NCI-H187 treated with DMSO at 0.1 percent for 48 hours (cell line): ENCODE data around the gene PAH.

Source experiments
- DNase-seq: peaks from one replicate; lab custom pipeline; 2025; lab: John Stamatoyannopoulos, UW

The PAH gene

DNA sequence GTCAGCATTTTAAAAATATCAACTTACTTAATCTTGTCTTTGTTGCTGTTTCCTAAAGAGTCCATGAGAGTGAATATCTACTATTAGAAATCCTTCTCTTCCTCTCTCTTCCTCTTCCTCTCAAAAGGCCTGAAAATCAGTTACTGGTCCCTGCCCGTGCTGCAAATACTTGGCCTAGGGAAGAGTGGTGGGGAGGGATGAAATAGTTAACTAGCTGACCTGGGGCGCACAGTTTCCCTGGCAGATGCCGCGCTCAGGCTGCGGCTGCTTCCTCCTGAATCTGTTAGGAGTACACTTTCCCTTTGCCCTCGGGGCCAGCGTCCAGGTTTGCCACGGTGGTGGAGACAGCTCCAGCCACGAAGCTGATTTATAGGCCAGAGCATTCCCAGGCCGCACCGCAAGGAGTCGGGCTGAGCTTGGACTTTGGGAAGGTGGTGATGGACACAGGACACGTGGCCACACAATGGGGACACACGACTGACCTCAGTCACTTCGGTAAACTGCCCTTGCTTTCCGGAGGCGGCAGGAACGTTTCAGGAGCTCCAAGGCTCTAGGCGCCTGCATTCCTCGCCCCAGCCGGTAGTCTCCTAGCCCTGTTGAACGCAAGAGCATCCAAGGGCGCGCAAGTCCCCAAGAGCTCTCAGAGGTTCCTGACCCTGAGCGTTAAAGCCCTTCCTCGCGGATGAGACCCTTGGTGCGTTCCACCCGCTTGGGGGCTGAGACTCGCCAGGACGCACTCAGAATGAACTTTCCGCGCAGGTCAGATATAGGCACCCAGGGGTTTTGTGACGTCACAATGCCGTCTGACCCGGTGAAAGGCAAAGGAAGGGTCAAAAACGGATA is 33.3 kb upstream of the PAH start:
- no peak for DNase-seq

DNA sequence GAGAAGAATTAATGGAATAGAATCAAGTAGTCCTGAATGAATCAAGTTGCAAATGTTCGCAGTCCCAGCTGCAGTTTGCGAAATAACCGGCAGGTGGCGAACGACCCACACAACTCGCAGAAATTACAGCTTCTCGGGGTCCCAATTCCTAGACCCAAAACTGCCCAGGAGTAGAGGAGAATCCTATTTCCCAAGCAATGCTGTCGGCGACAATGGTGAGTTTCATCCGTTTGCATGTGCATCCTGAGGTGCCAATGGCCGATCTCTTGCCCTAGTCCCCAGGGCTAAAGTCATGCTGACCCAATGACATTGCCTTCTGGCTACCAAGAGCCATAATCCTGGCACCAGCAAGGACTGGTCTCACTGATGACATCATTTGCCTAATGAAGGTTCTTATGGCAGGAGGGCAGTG is 31.9 kb upstream of the PAH start:
- DNase-seq: peak; percentile 52

DNA sequence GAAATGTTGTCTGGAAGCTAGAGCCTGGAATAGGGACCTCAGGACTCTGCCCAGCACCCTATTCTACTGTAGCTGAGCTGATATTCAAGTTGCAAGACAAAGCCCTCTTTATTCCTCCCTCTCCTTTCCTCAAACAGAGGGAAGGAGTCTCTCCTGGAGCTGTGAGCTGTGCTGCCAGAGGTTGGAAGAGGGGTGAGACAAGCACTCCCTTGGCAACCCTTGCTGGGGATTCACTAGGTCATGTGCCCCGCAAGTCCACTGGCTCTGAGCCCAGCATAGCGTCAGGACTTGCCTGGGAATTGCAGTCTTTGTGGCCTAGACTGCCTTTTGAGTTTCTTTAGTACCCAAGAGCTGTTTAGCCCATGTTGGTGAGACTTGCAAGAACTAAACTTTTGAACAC is 29.0 kb upstream of the PAH start:
- no peak for DNase-seq

DNA sequence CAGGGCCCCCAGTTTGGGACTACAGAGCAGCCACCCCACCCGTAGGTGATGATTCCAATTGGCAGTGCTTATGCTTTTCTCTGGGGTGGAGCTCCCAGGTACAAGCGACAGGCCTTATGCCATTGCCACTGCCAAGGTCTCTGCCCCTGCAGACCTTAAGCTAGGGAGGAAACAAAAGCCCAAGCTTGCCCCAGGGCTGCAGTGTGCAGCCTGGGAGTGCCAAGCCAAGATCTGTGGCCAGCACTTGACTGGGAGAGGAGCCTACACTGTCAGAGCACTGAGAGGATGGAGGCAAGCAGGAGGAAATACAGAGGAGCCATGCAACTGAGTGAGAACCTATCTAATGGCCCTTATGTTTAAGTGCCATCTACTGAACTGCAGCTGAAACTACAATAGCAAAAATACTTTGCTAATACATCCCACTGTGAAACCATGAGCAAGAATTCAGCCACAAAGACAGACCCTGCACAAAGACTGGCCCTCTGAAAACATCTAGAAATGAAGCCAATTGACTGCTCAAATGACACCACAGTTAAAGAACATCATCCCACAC is 22.7 kb upstream of the PAH start:
- no peak for DNase-seq

DNA sequence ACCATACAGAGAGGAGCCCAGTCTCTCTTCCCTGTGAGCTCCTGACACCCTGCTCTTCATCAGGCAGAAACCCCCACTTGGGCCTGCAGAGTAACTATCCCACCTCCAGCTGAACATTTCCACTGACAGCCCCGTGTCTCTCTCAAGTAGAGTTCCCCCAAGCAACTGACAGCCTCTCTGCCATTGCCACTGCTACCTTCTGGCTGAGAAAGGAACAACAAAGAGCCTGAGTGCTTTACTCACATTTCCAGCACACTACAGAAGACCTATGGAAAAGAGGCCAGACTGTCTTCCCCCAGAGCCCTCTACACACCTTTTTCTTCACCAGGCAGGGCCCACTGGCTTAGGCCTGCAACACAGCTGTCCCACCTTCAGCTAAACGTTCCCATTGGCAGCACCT is 22.0 kb upstream of the PAH start:
- no peak for DNase-seq

DNA sequence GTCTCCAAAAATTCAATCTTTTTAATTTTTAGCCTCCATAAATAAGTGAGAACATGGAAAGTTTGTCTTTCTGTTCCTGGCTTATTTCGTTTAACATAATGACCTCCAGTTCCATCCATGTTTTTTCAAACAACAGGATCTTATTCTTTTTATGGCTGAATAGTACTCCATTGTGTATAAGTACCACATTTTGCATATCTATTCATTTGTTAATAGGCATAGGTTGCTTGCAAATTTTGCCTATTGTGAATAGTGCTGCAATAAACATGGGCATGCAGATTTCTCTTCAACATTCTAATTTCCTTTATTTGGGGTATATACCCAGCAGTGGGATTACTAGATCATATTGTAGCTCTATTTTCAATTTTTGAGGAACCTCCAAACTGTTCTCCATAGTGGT is 16.1 kb upstream of the PAH start:
- no peak for DNase-seq

DNA sequence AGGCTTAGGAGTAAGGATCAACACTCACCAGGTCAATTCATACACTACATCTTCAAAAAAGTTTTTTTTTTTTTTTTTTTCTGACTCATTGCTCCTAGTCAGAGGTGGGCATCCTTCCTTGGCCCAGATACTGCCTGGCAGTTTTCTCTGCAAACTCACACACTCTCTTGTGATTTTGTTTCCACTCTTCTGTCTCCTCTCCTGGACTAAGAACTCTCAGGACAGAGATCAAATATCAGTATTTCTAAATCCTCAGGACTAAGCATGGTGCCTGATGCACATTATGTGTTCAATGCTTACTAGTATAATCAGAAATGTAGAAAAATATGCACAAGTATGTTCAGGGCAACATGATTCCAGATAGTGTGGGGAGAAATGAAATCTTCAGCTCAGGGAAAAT is 10.2 kb upstream of the PAH start:
- no peak for DNase-seq

DNA sequence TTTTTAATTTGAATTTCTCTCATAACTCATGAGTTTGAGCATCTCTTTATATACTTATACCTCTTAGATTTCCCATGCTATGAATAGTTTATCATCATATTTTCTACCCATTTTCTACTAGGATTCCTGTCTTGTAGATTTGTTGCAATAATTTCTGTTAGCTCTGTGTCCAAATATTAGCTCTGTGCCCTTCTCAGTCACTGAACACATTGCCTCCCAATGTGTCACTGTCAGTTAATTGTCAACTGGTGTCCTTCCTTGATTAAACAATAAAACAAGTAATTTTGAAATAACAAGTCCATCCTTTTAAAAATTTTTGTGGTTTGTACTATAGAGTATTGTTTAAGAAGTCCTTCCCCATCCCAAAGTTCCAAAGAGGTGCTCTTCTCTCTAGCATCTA is 4.2 kb upstream of the PAH start:
- DNase-seq: no peak

DNA sequence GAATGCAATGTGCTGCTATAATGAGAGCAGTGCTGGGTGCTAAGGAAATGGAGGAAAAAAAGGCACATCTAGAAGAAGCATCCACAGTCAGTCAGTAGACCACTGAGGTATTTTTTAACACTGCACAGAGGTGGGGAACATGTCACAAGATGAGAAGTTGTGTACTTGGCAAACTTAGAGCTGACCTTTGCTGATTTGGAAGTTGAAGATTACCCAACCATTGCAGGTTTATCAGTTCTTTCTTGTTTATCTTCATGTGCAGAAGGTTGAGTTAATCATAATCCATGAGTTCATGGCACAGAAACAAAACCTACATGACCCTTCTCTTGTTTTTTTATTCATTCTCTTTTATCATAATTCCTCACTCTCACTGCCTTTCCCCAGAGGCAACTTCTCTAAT is 3.2 kb upstream of the PAH start:
- DNase-seq: no peak

DNA sequence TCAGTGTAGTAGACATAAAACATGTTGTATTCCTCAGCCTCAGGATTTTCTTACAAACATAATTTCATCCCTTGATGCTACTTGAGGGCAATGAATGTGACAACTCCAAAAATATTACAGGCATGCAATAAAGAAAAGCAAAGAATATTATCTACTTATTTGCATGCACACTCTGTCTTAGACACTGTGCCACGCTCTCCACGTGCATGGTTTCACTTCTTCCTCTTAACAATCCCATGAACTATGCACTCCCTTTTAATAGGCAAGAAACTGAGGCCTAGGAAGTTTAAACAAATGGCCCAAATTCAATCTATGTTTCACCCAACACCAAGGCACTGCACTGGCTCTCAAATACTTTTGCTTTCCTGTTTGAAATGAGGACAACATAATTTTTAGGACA is 1.8 kb upstream of the PAH start:
- DNase-seq: no peak

DNA sequence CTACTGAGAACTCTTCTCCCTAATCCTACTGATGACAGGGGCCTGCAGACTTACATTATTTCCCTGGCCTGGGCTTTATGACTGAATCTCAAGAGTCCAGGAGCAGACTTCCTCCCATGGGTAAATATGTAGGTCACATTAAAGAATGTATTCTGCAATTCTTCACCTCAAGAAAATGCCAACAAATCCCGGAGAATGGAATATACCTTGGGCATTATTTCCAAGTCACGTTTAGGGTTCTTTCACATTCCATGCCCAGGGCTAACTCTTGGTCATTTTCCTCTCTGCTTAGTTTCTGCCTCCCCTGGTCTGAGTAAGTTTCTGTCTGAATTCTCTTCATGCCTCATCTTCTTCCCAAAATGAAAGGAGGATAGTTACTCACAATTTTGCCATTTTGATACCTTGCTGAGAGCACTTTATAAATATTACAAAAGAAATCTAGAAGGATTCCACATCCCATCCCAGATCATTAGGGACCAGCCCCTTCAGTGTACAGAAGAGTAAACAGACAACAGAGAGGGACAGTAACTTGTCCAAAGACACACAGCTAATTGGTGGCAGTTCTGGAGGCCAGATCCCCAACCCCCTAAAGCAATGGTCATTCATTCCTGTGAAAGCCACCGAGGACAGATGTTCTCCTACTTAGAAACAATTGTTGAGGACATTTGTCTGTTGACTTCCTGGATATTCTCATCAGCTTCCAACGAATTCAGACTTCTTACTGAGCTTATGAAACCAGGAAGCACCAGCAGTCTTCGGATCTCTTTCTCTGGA is 605 bp downstream of the PAH start:
- DNase-seq: no peak

DNA sequence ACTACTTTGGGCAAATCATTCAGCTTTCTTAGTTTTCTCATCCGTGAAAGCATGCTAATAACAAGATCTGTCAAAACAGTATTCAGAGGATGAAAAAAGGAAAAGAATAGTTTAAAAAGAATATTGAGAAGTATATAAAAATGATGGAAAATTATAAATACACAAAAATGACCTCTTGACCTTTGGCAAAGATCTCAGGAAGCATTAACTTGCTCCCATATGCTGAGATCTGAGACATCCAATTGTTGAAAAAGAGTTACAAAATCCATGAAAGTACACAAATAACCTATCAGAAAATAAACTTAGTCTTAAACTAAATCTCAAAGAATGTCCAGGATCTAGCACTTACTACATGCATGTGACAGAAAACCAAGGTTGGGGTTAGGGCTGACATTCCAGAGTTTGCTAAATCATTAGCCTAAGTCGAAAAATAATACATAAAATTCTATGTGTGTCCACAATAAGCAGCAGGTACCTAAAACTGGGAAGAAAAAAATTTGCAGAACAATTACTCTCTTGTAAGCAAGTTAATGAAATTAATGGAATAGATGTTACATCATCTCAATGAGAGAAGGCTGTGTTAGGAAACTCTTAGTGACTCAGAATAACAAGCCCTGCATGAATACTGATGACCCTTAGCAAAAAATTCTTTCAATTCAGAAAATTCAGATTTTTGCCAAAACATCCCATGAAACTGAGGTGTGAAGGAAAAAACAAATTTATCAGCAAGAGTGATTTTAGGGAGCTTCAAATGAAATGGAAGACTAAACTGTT is 3.4 kb downstream of the PAH start:
- DNase-seq: no peak

DNA sequence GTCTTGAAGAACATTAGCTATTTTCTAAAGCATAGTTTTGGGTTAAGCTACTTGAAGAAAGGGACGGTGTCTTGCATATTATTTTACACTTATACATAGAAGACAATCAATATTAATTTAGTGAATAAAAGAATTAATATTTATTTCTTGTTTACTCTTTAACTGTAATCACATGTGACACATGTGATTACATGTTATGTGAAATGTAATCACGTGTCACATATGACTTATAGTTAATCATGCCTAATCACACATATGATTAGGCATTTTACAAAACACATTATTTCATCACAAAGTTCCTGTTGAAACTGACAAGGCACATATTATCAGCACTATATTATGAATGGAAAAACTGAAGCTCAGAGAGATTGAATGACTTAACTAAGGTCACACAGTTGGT is 4.8 kb downstream of the PAH start:
- DNase-seq: no peak

DNA sequence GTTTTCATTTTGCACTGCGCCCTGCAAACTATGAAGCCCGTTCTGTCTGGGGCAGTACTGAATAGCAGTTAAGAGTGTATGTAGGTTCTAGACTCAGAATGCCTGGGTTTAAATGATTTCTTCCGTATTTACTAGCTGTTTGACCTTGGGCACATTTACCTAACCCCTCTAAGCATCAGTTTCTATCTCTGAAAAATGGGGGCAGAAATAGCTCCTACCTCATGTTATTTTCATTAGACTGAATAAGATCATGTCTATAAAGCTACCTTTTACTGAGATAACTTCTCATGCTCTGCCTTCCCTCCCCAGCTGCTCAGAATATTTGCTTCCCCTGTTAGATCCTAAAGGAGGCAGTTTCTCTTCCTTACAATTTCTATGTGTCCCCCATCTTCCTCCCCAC is 5.7 kb downstream of the PAH start:
- no peak for DNase-seq

DNA sequence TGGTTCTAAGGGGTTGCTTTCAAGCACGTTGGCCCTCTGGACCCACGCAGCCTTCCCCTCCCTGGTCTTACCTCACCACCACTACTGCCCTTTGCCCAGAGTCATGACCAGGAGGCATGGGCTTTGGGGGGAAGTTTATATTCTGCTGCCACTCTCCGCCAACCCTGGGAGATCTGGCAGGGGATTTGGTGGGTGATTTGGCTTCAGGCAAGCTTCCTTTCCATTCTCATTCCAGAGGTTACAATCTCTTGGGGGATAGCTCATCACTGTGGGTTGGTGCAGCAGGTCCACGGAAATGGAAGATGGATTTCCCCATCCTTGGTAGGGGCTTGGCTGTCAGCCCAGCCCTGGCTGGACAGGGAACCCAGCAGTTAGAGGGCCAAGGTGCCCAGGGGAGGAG is 6.3 kb downstream of the PAH start:
- DNase-seq: no peak

DNA sequence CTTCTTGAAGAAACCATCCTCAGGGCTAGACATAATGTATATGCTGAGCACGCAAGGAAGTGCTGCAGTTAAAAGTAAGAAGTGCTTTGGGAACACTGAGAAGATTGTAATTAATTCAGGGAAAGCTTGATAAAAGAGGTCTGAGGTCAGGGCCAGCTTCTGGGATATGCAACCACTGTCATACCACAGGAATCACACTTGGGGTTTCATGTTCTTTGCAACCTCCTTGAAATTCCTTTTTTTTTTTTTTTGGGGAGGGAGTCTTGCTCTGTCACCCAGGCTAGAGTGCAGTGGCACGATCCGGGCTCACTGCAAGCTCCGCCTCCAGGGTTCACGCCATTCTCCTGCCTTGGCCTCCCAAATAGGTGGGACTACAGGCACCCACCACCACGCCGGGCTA is 6.9 kb downstream of the PAH start:
- DNase-seq: no peak

DNA sequence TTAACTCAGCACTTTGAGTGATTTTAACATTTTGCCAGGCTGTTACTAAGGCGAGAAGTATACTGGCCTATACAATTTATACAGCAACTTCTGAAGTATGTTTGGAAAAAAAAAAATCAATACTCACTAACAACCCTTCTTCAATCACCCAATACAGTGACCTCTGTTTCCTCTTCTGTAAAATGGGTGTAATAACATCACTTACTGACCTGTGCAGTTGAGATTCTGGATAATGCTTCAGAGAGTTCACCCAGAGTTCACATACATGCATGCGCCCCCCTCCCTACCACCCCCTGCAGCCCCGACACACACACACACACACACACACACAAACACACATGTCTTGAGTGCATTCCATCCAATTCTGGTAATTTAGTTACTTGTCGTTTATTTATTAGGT is 9.1 kb downstream of the PAH start:
- DNase-seq: no peak

DNA sequence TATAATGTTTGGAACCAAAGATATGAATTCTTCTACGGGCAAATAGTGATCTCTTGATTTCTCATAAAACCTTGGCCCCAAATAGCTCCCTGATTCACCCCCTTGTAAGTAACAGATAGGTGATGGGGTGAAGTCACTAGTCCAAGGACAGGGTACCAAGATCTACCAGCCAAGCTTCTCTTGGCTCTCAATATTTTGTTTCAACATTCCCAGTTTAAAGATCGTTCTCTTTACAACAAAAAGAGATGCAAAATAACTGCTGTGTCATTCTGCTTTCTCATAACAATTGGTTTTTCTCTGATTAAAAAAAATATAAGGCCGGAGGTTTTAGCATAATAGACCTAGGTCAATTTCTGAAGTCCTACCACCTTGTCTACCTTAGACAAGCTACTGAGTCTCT is 11.8 kb downstream of the PAH start:
- DNase-seq: no peak

DNA sequence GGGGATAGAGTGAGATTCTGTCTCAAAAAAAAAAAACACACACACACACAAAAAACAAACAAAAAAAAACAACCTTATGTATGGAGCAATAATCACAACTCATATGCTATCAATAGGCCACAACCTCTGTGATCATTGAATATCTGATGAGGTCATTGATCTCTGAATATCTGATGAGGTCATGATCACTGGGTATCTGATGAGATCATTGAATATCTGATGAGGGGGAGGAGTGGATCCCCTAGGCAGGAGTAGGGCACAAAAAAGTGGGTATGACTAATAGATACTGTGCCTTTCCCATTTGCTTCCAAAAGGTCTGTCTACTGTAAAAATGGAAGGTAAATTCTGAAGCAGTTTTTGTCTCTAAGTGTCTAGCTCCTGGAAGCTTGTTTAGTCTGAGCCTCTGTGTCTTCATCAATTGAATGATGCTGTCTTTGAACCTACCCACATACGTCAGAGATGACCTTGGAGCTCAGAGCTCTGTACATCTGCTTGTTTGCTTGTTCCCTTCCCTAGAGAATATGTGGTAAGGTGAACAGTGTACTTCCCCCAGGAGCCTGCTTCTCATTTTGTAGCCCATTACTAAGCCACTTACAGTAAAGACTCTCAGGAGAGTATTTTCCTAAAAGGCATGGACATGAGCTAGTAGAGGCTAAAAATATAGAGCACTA is 13.6 kb downstream of the PAH start:
- peak; percentile 86 for DNase-seq

DNA sequence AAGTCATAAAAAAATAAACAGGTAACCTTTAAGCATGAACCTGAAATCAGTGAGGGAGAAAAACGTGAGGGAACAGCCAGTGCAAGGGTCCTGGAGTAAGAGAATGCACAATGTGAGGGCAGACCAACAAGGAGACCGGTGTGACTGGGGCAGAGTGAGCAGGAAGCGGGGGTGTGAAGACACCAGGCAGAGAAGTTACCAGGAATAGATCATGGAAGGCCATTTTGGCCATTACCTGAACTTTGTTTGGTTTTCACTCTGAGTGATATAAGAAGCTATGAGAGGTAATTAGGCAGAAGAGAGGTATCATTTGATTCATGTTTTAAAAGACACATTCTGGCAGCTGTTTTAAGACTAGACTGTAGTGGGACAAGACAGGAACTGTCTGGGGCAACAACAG is 15.0 kb downstream of the PAH start:
- no peak for DNase-seq

DNA sequence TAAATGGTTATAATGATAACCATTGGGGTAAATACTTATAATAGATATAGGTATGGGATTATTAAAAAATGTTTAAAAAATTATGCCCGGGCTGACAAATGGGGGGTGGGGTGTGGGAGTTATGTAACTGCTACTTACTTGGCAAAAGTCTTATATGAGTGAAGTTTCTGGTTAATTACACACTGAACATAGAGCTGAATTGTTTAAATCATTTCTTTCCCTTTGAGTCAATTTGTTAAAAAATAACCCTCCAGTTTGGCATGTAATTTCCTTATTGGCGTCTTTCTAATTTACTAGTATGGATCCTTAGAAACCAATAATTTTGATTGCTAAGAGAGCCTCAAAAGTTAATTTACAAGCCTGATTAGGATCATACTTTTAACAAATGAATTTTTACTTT is 16.7 kb downstream of the PAH start:
- no peak for DNase-seq

DNA sequence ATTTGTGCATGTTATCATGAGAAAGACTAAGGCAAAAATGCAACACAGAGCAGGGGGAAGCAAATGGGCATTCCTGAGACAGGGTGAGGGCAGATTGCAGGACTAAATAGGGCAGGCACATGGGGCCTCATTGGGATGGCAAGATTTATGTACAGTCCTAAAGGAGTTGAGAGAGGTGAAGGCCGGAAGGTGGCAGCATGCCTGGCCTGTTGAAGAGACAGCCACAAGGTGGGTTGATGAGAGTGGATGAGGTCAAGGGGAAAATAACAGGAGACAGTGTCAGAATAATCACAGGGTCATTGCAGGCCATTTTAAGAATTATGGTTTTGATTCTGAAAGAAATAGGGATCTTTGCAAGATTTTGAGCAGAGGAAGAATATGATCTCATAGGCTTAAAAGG is 21.0 kb downstream of the PAH start:
- no peak for DNase-seq
